G401.6 (cell line): ENCODE data around the gene DLGAP1.

Experiments used
- FAIRE-seq: peaks from 2 replicates; lab custom pipeline; 2012; peaks lifted over from hg19 to GRCh38; lab: Jason Lieb, UNC

Gene DLGAP1

GRCh38 chr18:4286256-4286655, 168.9 kb downstream of the DLGAP1 start:
- no peak for FAIRE-seq

- no peak for FAIRE-seq
These were observed 169.6 kb downstream of the DLGAP1 start for GRCh38 chr18:4285525-4285924.

- no peak for FAIRE-seq
These were observed 170.6 kb downstream of the DLGAP1 start for GRCh38 chr18:4284528-4284927.

GRCh38 chr18:4283746-4284291, 171.3 kb downstream of the DLGAP1 start:
- FAIRE-seq = no peak

- FAIRE-seq = no peak
These were observed 172.2 kb downstream of the DLGAP1 start for GRCh38 chr18:4282954-4283353.

GRCh38 chr18:4276953-4277585, 178.0 kb downstream of the DLGAP1 start:
- no peak for FAIRE-seq

- no peak for FAIRE-seq
These were observed 183.2 kb downstream of the DLGAP1 start for GRCh38 chr18:4271952-4272351.

GRCh38 chr18:4270988-4271387, 184.1 kb downstream of the DLGAP1 start:
- no peak for FAIRE-seq

- FAIRE-seq = no peak
These were observed 185.1 kb downstream of the DLGAP1 start for GRCh38 chr18:4270016-4270415.

GRCh38 chr18:4267641-4268040, 187.5 kb downstream of the DLGAP1 start:
- no peak for FAIRE-seq

- FAIRE-seq = no peak
These were observed 190.7 kb downstream of the DLGAP1 start for GRCh38 chr18:4264347-4264791.

GRCh38 chr18:4260107-4260506, 195.0 kb downstream of the DLGAP1 start:
- FAIRE-seq = no peak

- FAIRE-seq = no peak
These were observed 198.2 kb downstream of the DLGAP1 start for GRCh38 chr18:4256766-4257417.

GRCh38 chr18:4254840-4255239, 200.3 kb downstream of the DLGAP1 start:
- FAIRE-seq = no peak

- no peak for FAIRE-seq
These were observed 202.3 kb downstream of the DLGAP1 start for GRCh38 chr18:4252829-4253228.

- FAIRE-seq = no peak
These were observed 203.2 kb downstream of the DLGAP1 start for GRCh38 chr18:4251873-4252272.

GRCh38 chr18:4251206-4251605, 203.9 kb downstream of the DLGAP1 start:
- FAIRE-seq = no peak

- no peak for FAIRE-seq
These were observed 205.0 kb downstream of the DLGAP1 start for GRCh38 chr18:4250141-4250540.

- FAIRE-seq = no peak
These were observed 206.4 kb downstream of the DLGAP1 start for GRCh38 chr18:4248686-4249085.

- FAIRE-seq = no peak
These were observed 208.7 kb downstream of the DLGAP1 start for GRCh38 chr18:4246374-4246773.

- no peak for FAIRE-seq
These were observed 209.7 kb downstream of the DLGAP1 start for GRCh38 chr18:4245456-4245855.

GRCh38 chr18:4242431-4243161, 212.5 kb downstream of the DLGAP1 start:
- no peak for FAIRE-seq

GRCh38 chr18:4241090-4241617, 214.0 kb downstream of the DLGAP1 start:
- FAIRE-seq = no peak
